Measurements from ENCODE around the gene ABCC3. TPM values are rescaled to one million over a fixed set of nuclear protein-coding genes. Genes with fewer than 3 reads are reported as not detected.

ABCC3 gene
- total and polyA plus RNA-seq, 2 of the 8 experiments (the other 6 are each of a cell fraction or from before 2014, with no cell fraction given) = 0.35 to 0.37 TPM

- ChIA-PET POLR2A (ENCODE audit: partially characterized antibody) (no interaction called here), CTCF (ENCODE audit: partially characterized antibody) (interaction anchor here (0.9 to 10.0 kb wide), 10 partner anchors 9 to 108 kb away, joined by 3 to 96 read pairs (median 11); no protein-coding TSS in a partner anchor)
- no peak overlapping the region for H3K4me3 ChIP-seq (ENCODE audit: extremely low read depth in 1 of 4, insufficient read depth in 2 of 4, low read depth in 3 of 4, low read length in 4 of 4)
- no peaks in the 10 kb centered on the region for H3K79me1 ChIP-seq (ENCODE audit: low read depth, low read length)
- H2BK20ac ChIP-seq (ENCODE audit: low read length) = no peak overlapping the region
- H2BK5ac ChIP-seq (ENCODE audit: low read depth, low read length) = no peak overlapping the region
- H3K23ac ChIP-seq (ENCODE audit: insufficient read length) = no peak overlapping the region
- WGBS, 2 experiments (ENCODE audit: extremely low coverage in 1 of 2, insufficient coverage in 1 of 2, insufficient read length in 1 of 2, insufficient replicate concordance in 2 of 2, low coverage in 1 of 2, low lambda C conversion rate in 2 of 2, missing lambda C conversion rate in 1 of 2) = 88% methylated on average over 6 of the region's 6 CpGs; no CpG with 5 or more reads in 1 of the 2 experiments
- no peak overlapping the region for H4K91ac ChIP-seq (replicated peaks; ENCODE audit: insufficient read length, low read length)
- no peak overlapping the region for H2AK5ac ChIP-seq (ENCODE audit: low read depth, low read length)
- no peaks in the 10 kb centered on the region for H3K23me2 ChIP-seq (ENCODE audit: low read depth, low read length)
- H2BK120ac ChIP-seq (replicated peaks; ENCODE audit: low read depth, low read length) = no peak overlapping the region
- no peak overlapping the region for H2AFZ ChIP-seq (ENCODE audit: low read length)
- H3K4me1 ChIP-seq (replicated peaks in 1 of 4; ENCODE audit: control insufficient read depth in 3 of 4, insufficient read depth in 4 of 4, low read length in 3 of 4) = peaks cover 3 to 8% (median 5%) of the 10 kb centered on the region in 4 experiments; a peak in 6 of 7 replicates
- no peak for DNase-seq (ENCODE audit: low read depth in 1 of 2, low spot score in 2 of 2)
- no peak overlapping the region for H3K4ac ChIP-seq (replicated peaks; ENCODE audit: insufficient read length, low read depth, low read length)
- no peak overlapping the region for H3K18ac ChIP-seq (ENCODE audit: extremely low read depth, low read length)
- no peak overlapping the region for H2BK12ac ChIP-seq (ENCODE audit: low read depth, low read length)
- no peak overlapping the region for H3K27ac ChIP-seq (ENCODE audit: low read depth, low read length)
- no peaks in the 10 kb centered on the region for H3K36me3 ChIP-seq (ENCODE audit: control insufficient read depth in 2 of 4, insufficient read depth in 4 of 4, low read length in 3 of 4)
- H2BK15ac ChIP-seq (ENCODE audit: low read length) = no peak overlapping the region
- no peaks in the 10 kb centered on the region for H3K9me3 ChIP-seq (ENCODE audit: insufficient read depth in 2 of 2, low read depth in 1 of 2, low read length in 1 of 2)
- no peak overlapping the region for H3K4me2 ChIP-seq (ENCODE audit: insufficient read depth in 1 of 2, low read depth in 2 of 2, low read length in 2 of 2)
- no peak overlapping the region for H3K14ac ChIP-seq (ENCODE audit: insufficient read length)
- H3K79me2 ChIP-seq (ENCODE audit: control insufficient read depth in 1 of 2, insufficient read depth in 2 of 2, low read length in 2 of 2) = no peaks in the 10 kb centered on the region
- no peak overlapping the region for H4K8ac ChIP-seq (ENCODE audit: extremely low read depth, insufficient read depth, low read length)
- H3K9ac ChIP-seq (replicated peaks in 1 of 4; ENCODE audit: extremely low read depth in 1 of 4, low read depth in 3 of 4, low read length in 3 of 4) = no peak overlapping the region
- H3K27me3 ChIP-seq (replicated peaks in 1 of 4; ENCODE audit: control insufficient read depth in 3 of 4, extremely low read depth in 1 of 4, insufficient read depth in 3 of 4, low read length in 3 of 4) = no peaks in the 10 kb centered on the region
- H4K5ac ChIP-seq (ENCODE audit: insufficient read length, low read depth, low read length) = no peak overlapping the region
- FAIRE-seq = no peak
- no peak overlapping the region for H3K56ac ChIP-seq (replicated peaks; ENCODE audit: insufficient read length, low read depth, low read length)
- H4K20me1 ChIP-seq (replicated peaks in 1 of 2; ENCODE audit: control insufficient read depth in 1 of 2, insufficient read depth in 2 of 2, low read length in 2 of 2) = no peaks in the 10 kb centered on the region
- TF ChIP-seq SIN3A (conservative IDR thresholded peaks at IDR 0.05 in 1 of 2, IDR thresholded peaks at IDR 0.05 in 1 of 2; ENCODE audit: low read depth in 1 of 2, low read length in 2 of 2) = no peak
Observed at GRCh38 chr17:50658616-50659015, 23.9 kb downstream of the ABCC3 start.

Measured in H1 (cell line).